Muscle of leg (tissue), 11 donors: ENCODE data around the gene ILK. TPM values are rescaled to one million over a fixed set of nuclear protein-coding genes. Genes with fewer than 3 reads are reported as not detected.

ENCODE experiments used
- DNase-seq: peaks from one replicate; pipeline ENCODE4 v3.0.0; 2013
- H3K27ac ChIP-seq: one replicate; pipeline ENCODE4 v1.5.1; 2013; ENCODE audit warnings: mild to moderate bottlenecking, low read length, control low read depth
- H3K27me3 ChIP-seq: one replicate; pipeline ENCODE4 v1.6.1; 2013; ENCODE audit warnings: low read length; ENCODE audit not compliant: control insufficient read depth, insufficient read depth
- H3K36me3 ChIP-seq: one replicate; pipeline ENCODE4 v1.6.1; 2013; ENCODE audit warnings: low read length; ENCODE audit not compliant: control insufficient read depth, insufficient read depth
- H3K4me1 ChIP-seq: one replicate; pipeline ENCODE4 v1.6.1; 2013; ENCODE audit warnings: low read length; ENCODE audit not compliant: control insufficient read depth, insufficient read depth
- H3K4me3 ChIP-seq: one replicate; pipeline ENCODE4 v1.5.1; 2013; ENCODE audit warnings: low read length, control low read depth
- H3K9me3 ChIP-seq: replicated peaks from 2 replicates; pipeline ENCODE4 v1.6.1; 2013; ENCODE audit warnings: low read depth, low read length; ENCODE audit not compliant: control insufficient read depth
- WGBS: methylation state at CpG from one replicate; pipeline ENCODE4 v1.1.5; 2013; ENCODE audit warnings: missing lambda C conversion rate; ENCODE audit not compliant: insufficient coverage; 5-methylcytosine and 5-hydroxymethylcytosine counted together
- polyA plus RNA-seq, 8 donors: library from polyadenylated mRNA; unstranded; fragments of 120-200 nt; gene quantifications; one replicate each; pipeline versions ENCODE4 v1.2.1 to v1.2.3, GENCODE V29; 2013; ENCODE audit warnings: inconsistent platforms in 1 of 8, low replicate concordance in 1 of 8; ENCODE audit not compliant: insufficient read length in 8 of 8, insufficient read depth in 1 of 8
- total RNA-seq: library from RNA; stranded (reverse); fragments of 120-200 nt; gene quantifications from one replicate; pipeline ENCODE4 v1.2.4, GENCODE V29; 2013

Gene ILK
- total and polyA plus RNA-seq, 9 donors = 139 to 165 (median 148) TPM

GRCh38 chr11:6618117-6619003 lies 14.8 kb downstream of the ILK start:
- peaks cover 19% of the 10 kb centered on the region for H3K4me1 ChIP-seq
- DNase-seq = peak; percentile 75

DNA sequence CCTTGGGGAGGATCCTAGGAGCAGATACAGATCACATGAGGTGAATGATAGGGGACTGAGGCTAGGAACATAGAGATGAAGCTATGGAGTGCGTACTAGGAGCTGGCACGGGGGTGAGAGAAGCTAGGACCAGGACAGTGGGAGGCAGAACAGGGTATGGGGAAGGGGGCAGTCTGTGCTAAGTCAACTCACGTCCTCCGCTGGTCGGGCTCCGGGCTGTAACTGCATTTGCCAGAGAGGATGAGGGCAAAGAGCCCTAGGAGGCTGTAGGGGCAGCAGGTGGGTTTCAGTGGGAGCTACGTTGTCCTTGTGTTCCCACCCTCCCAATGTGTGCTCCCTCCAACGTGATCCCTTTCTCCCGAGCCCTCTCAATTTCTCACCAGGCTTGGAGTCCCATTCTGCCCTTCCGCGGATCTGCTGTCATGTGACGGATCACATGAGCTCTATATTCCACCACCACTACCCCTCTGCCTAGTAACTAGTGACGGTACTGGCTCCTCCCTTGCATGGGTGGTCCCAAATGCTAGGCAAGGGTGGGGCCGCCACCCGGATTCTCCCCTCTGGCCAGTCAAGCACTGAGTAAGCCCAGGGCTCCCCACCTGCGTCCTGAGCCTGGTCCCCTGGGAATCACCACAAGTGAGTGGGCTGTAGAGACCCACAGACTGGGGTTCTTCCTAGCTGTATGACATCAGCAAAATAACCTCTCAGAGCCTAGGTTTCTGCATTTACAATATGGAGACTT lies 15.6 kb downstream of the ILK start, which contains the start of gene TPP1:
Gene TPP1, minus strand, starts transcription at position 419 of the 742 bp plus-strand sequence. Its CDS starts 22 bp downstream, at position 397.
- H3K9me3 ChIP-seq = no peaks in the 10 kb centered on the region
- peak within 1 kb of the TSS; percentile 84 for H3K4me3 ChIP-seq
- 0% methylated on average over 11 of the region's 16 CpGs for WGBS

More at GRCh38 chr11:6618117-6619003, 14.8 kb downstream of the ILK start:
- Histone ChIP-seq H3K4me3 (peak overlapping the region; percentile 84), H3K36me3 (peaks cover 42% of the 10 kb centered on the region), H3K9me3 (no peaks in the 10 kb centered on the region), H3K27me3 (no peaks in the 10 kb centered on the region), H3K27ac (peak overlapping the region; percentile 88)
- WGBS = 21% methylated on average over 10 of the region's 15 CpGs

DNA sequence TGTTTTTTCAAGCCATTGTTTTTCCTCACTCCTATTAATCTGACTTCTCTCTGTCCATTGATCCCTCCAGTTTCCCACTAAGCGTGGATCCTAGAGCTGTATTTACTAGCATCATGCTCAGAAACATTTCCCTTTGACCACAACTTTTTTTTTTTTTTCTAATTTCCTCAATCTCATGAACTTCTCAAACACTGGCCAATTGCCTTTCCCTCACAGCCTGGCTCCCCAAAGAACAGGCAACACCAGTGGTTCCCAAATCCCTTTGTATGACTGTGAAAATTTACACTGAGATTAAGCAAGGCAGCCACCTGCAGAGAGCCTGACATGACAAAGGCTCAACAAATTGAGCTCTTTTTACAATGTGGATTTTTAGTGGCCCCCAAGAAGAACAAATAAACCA lies 17.1 kb downstream of the ILK start:
- peaks cover 53% of the 10 kb centered on the region for H3K36me3 ChIP-seq
- no peaks in the 10 kb centered on the region for H3K9me3 ChIP-seq
- H3K4me3 ChIP-seq = no peak overlapping the region
- DNase-seq = peak; percentile 19
- H3K27ac ChIP-seq = no peak overlapping the region
- H3K27me3 ChIP-seq = no peaks in the 10 kb centered on the region
- H3K4me1 ChIP-seq = peaks cover 19% of the 10 kb centered on the region
- WGBS = 75% methylated on average over 1 of the region's 1 CpG

More for the DNA sequence above, 15.6 kb downstream of the ILK start, which contains the start of gene TPP1:
- peaks cover 19% of the 10 kb centered on the region for H3K4me1 ChIP-seq
- DNase-seq = peak; percentile 98
- no peaks in the 10 kb centered on the region for H3K27me3 ChIP-seq
- H3K27ac ChIP-seq = peak within 1 kb of the TSS; percentile 88
- H3K36me3 ChIP-seq = peaks cover 49% of the 10 kb centered on the region

GRCh38 chr11:6621711-6622211 lies 18.2 kb downstream of the ILK start:
- Histone ChIP-seq H3K4me3 (no peak overlapping the region), H3K4me1 (peaks cover 19% of the 10 kb centered on the region), H3K9me3 (no peaks in the 10 kb centered on the region), H3K27me3 (no peaks in the 10 kb centered on the region), H3K27ac (no peak overlapping the region), H3K36me3 (peaks cover 54% of the 10 kb centered on the region)
- DNase-seq = peak; percentile 36
- 79% methylated on average over 15 of the region's 16 CpGs for WGBS

GRCh38 chr11:6622261-6623171 lies 18.9 kb downstream of the ILK start:
- DNase-seq = peak; percentile 35
- Histone ChIP-seq H3K4me3 (no peak overlapping the region), H3K9me3 (no peaks in the 10 kb centered on the region), H3K4me1 (peaks cover 20% of the 10 kb centered on the region), H3K27ac (no peak overlapping the region), H3K27me3 (no peaks in the 10 kb centered on the region), H3K36me3 (peaks cover 59% of the 10 kb centered on the region)
- WGBS = 74% methylated on average over 13 of the region's 24 CpGs

- Histone ChIP-seq H3K27me3 (no peaks in the 10 kb centered on the region), H3K36me3 (peaks cover 64% of the 10 kb centered on the region), H3K4me3 (no peak overlapping the region), H3K9me3 (no peaks in the 10 kb centered on the region), H3K4me1 (peaks cover 10% of the 10 kb centered on the region), H3K27ac (no peak overlapping the region)
- 83% methylated on average over 28 of the region's 31 CpGs for WGBS
- DNase-seq = peak; percentile 12
These were observed 20.1 kb downstream of the ILK start for GRCh38 chr11:6623391-6624363.

GRCh38 chr11:6625156-6625831 lies 21.7 kb downstream of the ILK start:
- Histone ChIP-seq H3K9me3 (no peaks in the 10 kb centered on the region), H3K36me3 (peaks cover 78% of the 10 kb centered on the region)

DNA sequence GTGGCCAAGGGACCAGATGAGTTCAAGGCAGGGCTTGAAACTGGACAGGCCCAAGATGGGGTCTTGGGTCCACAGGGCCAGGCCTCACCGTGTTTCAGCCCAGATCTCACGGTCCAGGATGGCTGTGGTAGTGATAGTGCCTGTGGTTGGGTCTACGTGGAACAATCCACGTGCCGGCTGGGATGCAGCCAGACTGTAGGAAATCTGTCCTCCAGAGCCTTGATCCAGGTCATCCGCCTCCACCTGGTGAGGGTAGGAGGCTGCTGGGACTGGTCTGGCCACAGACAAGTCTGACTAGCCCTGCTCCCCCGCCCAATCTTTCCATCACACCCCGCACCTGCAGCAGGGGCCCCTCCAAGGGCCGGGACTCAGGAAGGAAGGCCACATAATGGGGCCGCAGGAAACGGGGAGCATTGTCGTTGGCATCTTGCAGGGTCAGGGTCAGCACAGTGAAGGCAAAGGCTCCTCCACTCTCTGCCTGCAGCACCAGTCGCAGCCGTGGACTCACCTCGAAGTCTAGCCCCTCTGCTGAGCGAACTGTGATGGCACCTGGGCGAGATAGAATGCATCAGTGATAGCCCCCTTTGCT lies 22.4 kb downstream of the ILK start:
- H3K36me3 ChIP-seq = peaks cover 83% of the 10 kb centered on the region
- no peak overlapping the region for H3K27ac ChIP-seq
- no peak overlapping the region for H3K4me3 ChIP-seq
- H3K4me1 ChIP-seq = peaks cover 3% of the 10 kb centered on the region
- DNase-seq = peak; percentile 7
- no peaks in the 10 kb centered on the region for H3K9me3 ChIP-seq
- no peaks in the 10 kb centered on the region for H3K27me3 ChIP-seq
- WGBS = 82% methylated on average over 17 of the region's 17 CpGs

More at GRCh38 chr11:6625156-6625831, 21.7 kb downstream of the ILK start:
- DNase-seq = peak; percentile 12
- H3K4me3 ChIP-seq = no peak overlapping the region
- peaks cover 3% of the 10 kb centered on the region for H3K4me1 ChIP-seq
- H3K27me3 ChIP-seq = no peaks in the 10 kb centered on the region
- WGBS = 83% methylated on average over 10 of the region's 12 CpGs
- no peak overlapping the region for H3K27ac ChIP-seq
